ENCODE data around the gene AGBL1.

- TF ChIP-seq POLR2A (IDR thresholded peaks at IDR 0.05; ENCODE audit: low read length), result no peak
- TF ChIP-seq GATA1 (IDR thresholded peaks at IDR 0.05; ENCODE audit: low read depth, low read length), result no peak
Measured at GRCh38 chr15:86526938-86527690, 447.4 kb downstream of the AGBL1 start.
